ENCODE data around the gene CDK5RAP3.

GRCh38 chr17:48027322-48027981 is 56.5 kb downstream of the CDK5RAP3 start:
- no peak for TF ChIP-seq CTCF (IDR thresholded peaks at IDR 0.05 in 2 of 3, conservative IDR thresholded peaks at IDR 0.05 in 1 of 3; ENCODE audit: borderline replicate concordance in 1 of 3, insufficient read depth in 1 of 3, low read depth in 2 of 3, low read length in 2 of 3)
- TF ChIP-seq CEBPB (IDR thresholded peaks at IDR 0.05; ENCODE audit: low read depth): no peak
- no peak for TF ChIP-seq RAD21 (IDR thresholded peaks at IDR 0.05; ENCODE audit: low read depth)
- no peak for TF ChIP-seq EZH2 (IDR thresholded peaks at IDR 0.05)
- TF ChIP-seq ZNF274 (IDR thresholded peaks at IDR 0.05; ENCODE audit: low read depth, low read length): no peak
- TF ChIP-seq YY1 (IDR thresholded peaks at IDR 0.05; ENCODE audit: extremely low read depth, insufficient replicate concordance, low read depth, low read length): no peak
- no peak for TF ChIP-seq JUND (IDR thresholded peaks at IDR 0.05)
- TF ChIP-seq SIN3A (IDR thresholded peaks at IDR 0.05; ENCODE audit: low read depth): no peak
- no peak for TF ChIP-seq POLR2A (IDR thresholded peaks at IDR 0.05; ENCODE audit: borderline replicate concordance, extremely low read depth, insufficient read depth, insufficient read length)
- no peak for TF ChIP-seq TCF7L2 (IDR thresholded peaks at IDR 0.05; ENCODE audit: borderline replicate concordance, extremely low read depth, insufficient read depth, insufficient read length)
- TF ChIP-seq POLR2AphosphoS5 (IDR thresholded peaks at IDR 0.05; ENCODE audit: low read depth, low read length): no peak

Data from HCT116 (cell line).